Measurements from ENCODE around the gene AK3.
"Not testable (repeated sequence)": the region's sequence is repeated elsewhere in the genome, so short reads cannot be mapped to it uniquely, and the experiment has no call there.

The AK3 gene

GRCh38 chr9:4662989-4663792 lies 77.8 kb downstream of the AK3 start:
- DNase-seq = no peak

- peak; percentile 93 for DNase-seq
These were observed 78.7 kb downstream of the AK3 start, which contains the start of gene PLPP6 for GRCh38 chr9:4662108-4662988. TSS of gene PLPP6 (plus strand) at chr9:4662294. CDS start at chr9:4662376, 82 bp downstream.

DNA sequence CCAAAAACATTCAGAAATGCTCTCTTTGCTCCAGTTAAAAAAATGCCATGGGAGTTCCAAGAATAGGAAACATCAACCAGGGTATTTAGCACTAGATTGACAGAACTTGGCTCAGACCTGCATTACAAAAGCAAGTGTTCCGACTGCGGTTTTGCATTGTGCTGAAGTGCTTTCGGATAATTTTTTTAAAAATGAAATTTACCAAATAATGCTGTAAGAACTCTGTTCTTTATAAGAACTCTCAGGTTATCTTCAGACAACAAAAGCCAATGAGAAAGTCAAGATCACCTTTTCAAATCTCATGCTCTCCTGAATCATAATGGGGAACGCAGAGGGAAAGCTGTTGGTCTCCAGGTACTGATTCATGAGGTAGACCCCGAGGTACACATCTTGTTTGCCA lies 79.4 kb downstream of the AK3 start:
- DNase-seq = no peak

DNA sequence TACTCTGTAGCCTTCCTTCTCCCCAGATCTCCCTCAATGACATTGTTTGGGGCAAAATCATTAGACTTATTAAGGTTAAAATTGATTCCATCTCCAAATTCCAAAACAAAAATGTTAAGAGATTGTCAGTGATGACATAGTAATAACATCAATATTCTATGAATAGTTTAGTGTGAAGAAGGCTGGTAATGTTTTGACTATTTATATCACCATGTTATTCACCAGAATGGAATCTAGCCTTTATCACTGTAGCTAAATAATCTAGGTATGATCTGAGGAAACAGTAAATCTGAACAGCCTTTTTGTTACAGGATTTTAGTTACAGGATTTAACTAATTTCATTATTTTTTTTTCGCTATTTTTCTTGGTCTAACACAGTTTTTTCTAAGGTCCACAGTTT lies 79.8 kb downstream of the AK3 start:
- DNase-seq = no peak

DNA sequence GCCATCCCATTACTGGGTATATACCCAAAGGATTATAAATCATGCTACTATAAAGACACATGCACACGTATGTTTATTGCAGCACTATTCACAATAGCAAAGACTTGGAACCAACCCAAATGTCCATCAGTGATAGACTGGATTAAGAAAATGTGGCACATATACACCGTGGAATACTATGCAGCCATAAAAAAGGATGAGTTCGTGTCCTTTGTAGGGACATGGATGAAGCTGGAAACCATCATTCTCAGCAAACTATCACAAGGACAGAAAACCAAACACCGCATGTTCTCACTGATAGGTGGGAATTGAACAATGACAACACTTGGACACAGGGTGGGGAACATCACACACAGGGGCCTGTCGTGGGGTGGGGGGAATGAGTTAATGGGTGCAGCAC lies 80.3 kb downstream of the AK3 start:
- DNase-seq = not testable (repeated sequence)

Data from NCI-H1092 treated with DMSO at 0.1 percent for 48 hours (cell line).